H1 (cell line): Measurements from ENCODE around the gene AP3M1. TPM values are rescaled to one million over a fixed set of nuclear protein-coding genes. Genes with fewer than 3 reads are reported as not detected.
"Not testable (repeated sequence)": the region's sequence is repeated elsewhere in the genome, so short reads cannot be mapped to it uniquely, and the experiment has no call there.

Experiments used
- CTCF ChIA-PET: fragments of 300-600 bp; sonication (Branson Sonifier 250); formaldehyde crosslinking; loops from one replicate; lab custom pipeline; 2021; ENCODE audit not compliant: partially characterized antibody; lab: Charles Lee
- POLR2A ChIA-PET: fragments of 300-600 bp; sonication (Branson Sonifier 250); formaldehyde crosslinking; loops from one replicate; lab custom pipeline; 2021; ENCODE audit warnings: inconsistent platforms; ENCODE audit not compliant: partially characterized antibody; lab: Charles Lee
- DNase-seq, 2 experiments: peaks; one replicate each; pipeline versions ENCODE4 v3.0.0 to v3.0.0-alpha.2; 2010 to 2022; ENCODE audit warnings: low spot score in 2 of 2, low read depth in 1 of 2, mixed read lengths in 1 of 2
- FAIRE-seq: peaks from 2 replicates; lab custom pipeline; 2011; peaks lifted over from hg19 to GRCh38; lab: Jason Lieb, UNC
- H2AFZ ChIP-seq: 2 replicates; pipeline ENCODE4 v1.8.1; 2012; ENCODE audit warnings: low read length, inconsistent platforms
- H2AK5ac ChIP-seq: 2 replicates; pipeline ENCODE4 v1.6.1; 2013; ENCODE audit warnings: low read depth, low read length
- H2BK120ac ChIP-seq: replicated peaks from 2 replicates; pipeline ENCODE3; 2013; ENCODE audit warnings: low read depth, low read length, inconsistent platforms
- H2BK12ac ChIP-seq: 2 replicates; pipeline ENCODE4 v1.6.1; 2013; ENCODE audit warnings: low read depth, low read length
- H2BK15ac ChIP-seq: 2 replicates; pipeline ENCODE4 v1.6.1; 2013; ENCODE audit warnings: low read length
- H2BK20ac ChIP-seq: 2 replicates; pipeline ENCODE4 v1.6.1; 2013; ENCODE audit warnings: low read length
- H2BK5ac ChIP-seq: 2 replicates; pipeline ENCODE4 v1.6.1; 2013; ENCODE audit warnings: low read depth, low read length
- H3K14ac ChIP-seq: 2 replicates; pipeline ENCODE4 v1.6.1; 2013; ENCODE audit warnings: inconsistent platforms; ENCODE audit not compliant: insufficient read length
- H3K18ac ChIP-seq: 2 replicates; pipeline ENCODE4 v1.6.1; 2013; ENCODE audit warnings: low read length; ENCODE audit errors: extremely low read depth
- H3K23ac ChIP-seq: 2 replicates; pipeline ENCODE4 v1.6.1; 2013; ENCODE audit warnings: inconsistent platforms; ENCODE audit not compliant: insufficient read length
- H3K23me2 ChIP-seq: 2 replicates; pipeline ENCODE4 v1.6.1; 2013; ENCODE audit warnings: low read depth, low read length
- H3K27ac ChIP-seq: 2 replicates; pipeline ENCODE4 v1.6.1; 2011; ENCODE audit warnings: low read depth, low read length, inconsistent platforms
- H3K27me3 ChIP-seq, 4 experiments: replicated peaks in 1 of 4; 1 replicate in 1 of 4; 2 replicates in 3 of 4; pipeline versions ENCODE4 v1.6.1 to v1.8.1; 2011 to 2013; ENCODE audit warnings: low read length in 3 of 4, mild to moderate bottlenecking in 3 of 4, inconsistent platforms in 2 of 4, mixed read lengths in 2 of 4, moderate library complexity in 1 of 4; ENCODE audit not compliant: control insufficient read depth in 3 of 4, insufficient read depth in 3 of 4; ENCODE audit errors: extremely low read depth in 1 of 4
- H3K36me3 ChIP-seq, 4 experiments: 2 replicates each; pipeline versions ENCODE4 v1.6.1 to v1.8.1; 2011 to 2013; ENCODE audit warnings: mild to moderate bottlenecking in 4 of 4, low read length in 3 of 4, moderate library complexity in 2 of 4, control low read depth in 1 of 4, inconsistent platforms in 1 of 4; ENCODE audit not compliant: insufficient read depth in 4 of 4, control insufficient read depth in 2 of 4
- H3K4ac ChIP-seq: replicated peaks from 2 replicates; pipeline ENCODE3; 2013; ENCODE audit warnings: low read length, low read depth, mixed read lengths, inconsistent platforms; ENCODE audit not compliant: insufficient read length
- H3K4me1 ChIP-seq, 4 experiments: replicated peaks in 1 of 4; 1 replicate in 1 of 4; 2 replicates in 3 of 4; pipeline versions ENCODE4 v1.6.1 to v1.8.1; 2011 to 2013; ENCODE audit warnings: low read length in 3 of 4, inconsistent platforms in 2 of 4, mixed read lengths in 1 of 4; ENCODE audit not compliant: insufficient read depth in 4 of 4, control insufficient read depth in 3 of 4
- H3K4me2 ChIP-seq, 2 experiments: 2 replicates each; pipeline versions ENCODE4 v1.6.1 to v1.8.1; 2011 to 2013; ENCODE audit warnings: low read depth in 2 of 2, low read length in 2 of 2, control low read depth in 1 of 2, inconsistent platforms in 1 of 2, mild to moderate bottlenecking in 1 of 2; ENCODE audit not compliant: insufficient read depth in 1 of 2
- H3K4me3 ChIP-seq, 4 experiments: fragments of 200-600, 300-600 bp in 1 of 4; sonication (generic), shearing (Covaris generic), sonication (Bioruptor Twin) in 1 of 4; 2 replicates each; pipeline versions ENCODE4 v1.5.1 to v1.8.1; 2011 to 2016; ENCODE audit warnings: low read length in 4 of 4, low read depth in 3 of 4, control low read depth in 2 of 4, inconsistent platforms in 2 of 4, mild to moderate bottlenecking in 2 of 4, mixed read lengths in 1 of 4, moderate library complexity in 1 of 4; ENCODE audit not compliant: insufficient read depth in 2 of 4; ENCODE audit errors: extremely low read depth in 1 of 4
- H3K56ac ChIP-seq: replicated peaks from 2 replicates; pipeline ENCODE3; 2013; ENCODE audit warnings: low read depth, mild to moderate bottlenecking, mixed read lengths, low read length, inconsistent platforms; ENCODE audit not compliant: insufficient read length
- H3K79me1 ChIP-seq: 2 replicates; pipeline ENCODE4 v1.6.1; 2013; ENCODE audit warnings: low read depth, low read length, control low read depth
- H3K79me2 ChIP-seq, 2 experiments: 2 replicates each; pipeline versions ENCODE4 v1.6.1 to v1.8.1; 2012 to 2013; ENCODE audit warnings: low read length in 2 of 2, mild to moderate bottlenecking in 2 of 2, inconsistent platforms in 1 of 2; ENCODE audit not compliant: insufficient read depth in 2 of 2, control insufficient read depth in 1 of 2
- H3K9ac ChIP-seq, 4 experiments: replicated peaks in 1 of 4; 1 replicate in 1 of 4; 2 replicates in 3 of 4; pipeline versions ENCODE4 v1.6.1 to v1.8.1; 2011 to 2013; ENCODE audit warnings: low read depth in 3 of 4, low read length in 3 of 4, control low read depth in 2 of 4, mild to moderate bottlenecking in 2 of 4, moderate library complexity in 2 of 4, inconsistent platforms in 1 of 4; ENCODE audit errors: extremely low read depth in 1 of 4
- H3K9me3 ChIP-seq, 2 experiments: 2 replicates each; pipeline versions ENCODE4 v1.6.1 to v1.8.1; 2012 to 2013; ENCODE audit warnings: mild to moderate bottlenecking in 2 of 2, moderate library complexity in 2 of 2, control low read depth in 1 of 2, inconsistent platforms in 1 of 2, low read depth in 1 of 2, low read length in 1 of 2, mixed read lengths in 1 of 2; ENCODE audit not compliant: insufficient read depth in 2 of 2
- H4K20me1 ChIP-seq, 2 experiments: replicated peaks in 1 of 2; 2 replicates each; pipeline versions ENCODE3 to v1.8.1; 2011 to 2013; ENCODE audit warnings: inconsistent platforms in 2 of 2, low read length in 2 of 2, mild to moderate bottlenecking in 1 of 2; ENCODE audit not compliant: insufficient read depth in 2 of 2, control insufficient read depth in 1 of 2
- H4K5ac ChIP-seq: 2 replicates; pipeline ENCODE4 v1.6.1; 2013; ENCODE audit warnings: low read length, low read depth, mixed read lengths, inconsistent platforms; ENCODE audit not compliant: insufficient read length
- H4K8ac ChIP-seq: 2 replicates; pipeline ENCODE4 v1.8.0; 2013; ENCODE audit warnings: mild to moderate bottlenecking, moderate library complexity, low read length, inconsistent platforms; ENCODE audit not compliant: insufficient read depth; ENCODE audit errors: extremely low read depth
- H4K91ac ChIP-seq: replicated peaks from 2 replicates; pipeline ENCODE3; 2013; ENCODE audit warnings: low read length, mixed read lengths, inconsistent platforms; ENCODE audit not compliant: insufficient read length
- WGBS, 2 experiments: shearing (Covaris generic) in 1 of 2; methylation state at CpG; one replicate each; pipeline versions ENCODE4 v1.1.6 to v1.1.7; 2013 to 2015; ENCODE audit warnings: low lambda C conversion rate in 2 of 2, mixed read lengths in 2 of 2, inconsistent platforms in 1 of 2, low coverage in 1 of 2, missing lambda C conversion rate in 1 of 2; ENCODE audit not compliant: insufficient replicate concordance in 2 of 2, insufficient coverage in 1 of 2, insufficient read length in 1 of 2; ENCODE audit errors: extremely low coverage in 1 of 2, missing lambda C conversion rate in 1 of 2; 5-methylcytosine and 5-hydroxymethylcytosine counted together
- polyA plus RNA-seq, 7 experiments: library from polyadenylated mRNA; depleted of rRNA in 3 of 7; stranded (reverse) in 5 of 7; unstranded in 2 of 7; fragments of >200 nt in 5 of 7; fragments of 200-250 nt in 2 of 7; gene quantifications; 1 replicate in 5 of 7; 2 replicates in 1 of 7; 4 replicates in 1 of 7; pipeline versions ENCODE4 v1.2.1 to v1.2.3, GENCODE V29; 2011 to 2013; ENCODE audit warnings: missing spikeins in 2 of 7, mixed read lengths in 2 of 7
- total RNA-seq: library from RNA; stranded (reverse); fragmentation: NEBNext Ultra II Directional; extraction: Animal tissue kit (Norgen Biotek cat#: 25700); gene quantifications from 2 replicates; pipeline ENCODE4 v1.2.1, GENCODE V29; 2021

AP3M1 gene
- total and polyA plus RNA-seq, 2 of the 8 experiments (the other 6 are each of a cell fraction or from before 2014, with no cell fraction given): 23.9 to 38.9 TPM

- H3K56ac ChIP-seq: not testable (repeated sequence)
Measured at GRCh38 chr10:74188617-74189016, 38.0 kb upstream of the AP3M1 start.

More at GRCh38 chr10:74188617-74189016, 38.0 kb upstream of the AP3M1 start:
- H4K5ac ChIP-seq, H2BK5ac ChIP-seq, H3K9ac ChIP-seq, FAIRE-seq, H3K36me3 ChIP-seq, H3K18ac ChIP-seq, H3K79me1 ChIP-seq, H3K27ac ChIP-seq, H2BK15ac ChIP-seq, H2BK12ac ChIP-seq, H3K14ac ChIP-seq, H3K4ac ChIP-seq, H4K20me1 ChIP-seq, H2BK20ac ChIP-seq, H2AFZ ChIP-seq, H4K91ac ChIP-seq, H3K27me3 ChIP-seq, H3K4me1 ChIP-seq, H4K8ac ChIP-seq, H3K9me3 ChIP-seq, H2AK5ac ChIP-seq, H3K23ac ChIP-seq, H3K4me3 ChIP-seq, H2BK120ac ChIP-seq, H3K23me2 ChIP-seq, DNase-seq, H3K4me2 ChIP-seq: not testable (repeated sequence)
- CTCF ChIA-PET: interaction anchor here (1.3 to 2.2 kb wide), 3 partner anchors 11 to 84 kb away, joined by 3 to 10 read pairs (median 4); no protein-coding TSS in a partner anchor
- POLR2A ChIA-PET: interaction anchor here (2.4 kb wide), 1 partner anchor 12 kb away, joined by 13 read pairs; no protein-coding TSS in a partner anchor
- WGBS, 2 experiments: 92% methylated on average over 13 of the region's 13 CpGs; no CpG with 5 or more reads in 1 of the 2 experiments
- H3K79me2 ChIP-seq: peaks cover 0 to 80% of the 10 kb centered on the region in 2 experiments; a peak in 2 of 4 replicates
